T-helper 1 cell treated with Interleukin-12 subunit alpha and Interleukin-12 subunit beta and Interleukin-4 antibody, amounts not matched to agents 30 μg/mL and 1 μg/mL, for 36 hours (primary cell): Measurements from ENCODE around the gene ZBTB12.
A peak's percentile ranks its signal among the peaks of the same experiment; 100 is the strongest.

ENCODE experiments used
- H3K27ac Mint-ChIP-seq: one replicate; pipeline ENCODE4 v1.8.0; 2021; ENCODE audit warnings: mild to moderate bottlenecking, mixed read lengths
- H3K27me3 Mint-ChIP-seq: one replicate; pipeline ENCODE4 v1.8.0; 2021; ENCODE audit warnings: low read depth, mixed read lengths
- H3K36me3 Mint-ChIP-seq: one replicate; pipeline ENCODE4 v1.8.0; 2021; ENCODE audit warnings: low read depth, mixed read lengths
- H3K4me1 Mint-ChIP-seq: one replicate; pipeline ENCODE4 v1.8.0; 2021; ENCODE audit warnings: low read depth, mixed read lengths
- H3K4me3 Mint-ChIP-seq: one replicate; pipeline ENCODE4 v1.8.0; 2021; ENCODE audit warnings: mild to moderate bottlenecking, moderate library complexity, mixed read lengths
- H3K9me3 Mint-ChIP-seq: one replicate; pipeline ENCODE4 v1.8.0; 2021; ENCODE audit warnings: mixed read lengths

ZBTB12 gene

GRCh38 chr6:31901953-31902643, at the start of gene ZBTB12:
ZBTB12 (minus strand) TSS chr6:31902086; CDS start chr6:31901305, 781 bp downstream.
- H3K27me3 Mint-ChIP-seq = peaks cover 14% of the 10 kb centered on the region

GRCh38 chr6:31949926-31950548, 48.2 kb upstream of the ZBTB12 start:
- Mint-ChIP-seq H3K27ac (no peak overlapping the region), H3K4me1 (peaks cover 7% of the 10 kb centered on the region)

More at GRCh38 chr6:31901953-31902643, at the start of gene ZBTB12:
- peak within 1 kb of the TSS; percentile 81 for H3K27ac Mint-ChIP-seq
- no peaks in the 10 kb centered on the region for H3K9me3 Mint-ChIP-seq
- H3K4me3 Mint-ChIP-seq = peak within 1 kb of the TSS; percentile 86
- H3K4me1 Mint-ChIP-seq = peaks cover 25% of the 10 kb centered on the region
- peaks cover 2% of the 10 kb centered on the region for H3K36me3 Mint-ChIP-seq

GRCh38 chr6:31948753-31949413, 47.0 kb upstream of the ZBTB12 start:
- Mint-ChIP-seq H3K36me3 (peaks cover 18% of the 10 kb centered on the region), H3K27ac (no peak overlapping the region), H3K4me1 (peaks cover 7% of the 10 kb centered on the region), H3K4me3 (no peak overlapping the region), H3K9me3 (no peaks in the 10 kb centered on the region), H3K27me3 (no peaks in the 10 kb centered on the region)

More at GRCh38 chr6:31949926-31950548, 48.2 kb upstream of the ZBTB12 start:
- Mint-ChIP-seq H3K36me3 (peaks cover 28% of the 10 kb centered on the region), H3K4me3 (no peak overlapping the region), H3K27me3 (no peaks in the 10 kb centered on the region), H3K9me3 (no peaks in the 10 kb centered on the region)

- H3K4me1 Mint-ChIP-seq = peaks cover 7% of the 10 kb centered on the region
- H3K9me3 Mint-ChIP-seq = no peaks in the 10 kb centered on the region
- H3K4me3 Mint-ChIP-seq = no peak overlapping the region
- H3K27ac Mint-ChIP-seq = no peak overlapping the region
- no peaks in the 10 kb centered on the region for H3K27me3 Mint-ChIP-seq
- peaks cover 12% of the 10 kb centered on the region for H3K36me3 Mint-ChIP-seq
These were observed 46.4 kb upstream of the ZBTB12 start for GRCh38 chr6:31948306-31948705.

- Mint-ChIP-seq H3K4me3 (no peak overlapping the region), H3K36me3 (peaks cover 8% of the 10 kb centered on the region), H3K27me3 (no peaks in the 10 kb centered on the region), H3K27ac (no peak overlapping the region), H3K9me3 (no peaks in the 10 kb centered on the region), H3K4me1 (peaks cover 7% of the 10 kb centered on the region)
These were observed 46.0 kb upstream of the ZBTB12 start for GRCh38 chr6:31947864-31948263.

GRCh38 chr6:31947070-31947675, 45.3 kb upstream of the ZBTB12 start:
- H3K9me3 Mint-ChIP-seq = no peaks in the 10 kb centered on the region
- H3K36me3 Mint-ChIP-seq = peaks cover 5% of the 10 kb centered on the region
- no peaks in the 10 kb centered on the region for H3K27me3 Mint-ChIP-seq
- H3K4me3 Mint-ChIP-seq = no peak overlapping the region
- H3K4me1 Mint-ChIP-seq = peaks cover 7% of the 10 kb centered on the region
- H3K27ac Mint-ChIP-seq = no peak overlapping the region

GRCh38 chr6:31946370-31946885, 44.5 kb upstream of the ZBTB12 start:
- H3K4me1 Mint-ChIP-seq = peaks cover 7% of the 10 kb centered on the region
- peaks cover 5% of the 10 kb centered on the region for H3K36me3 Mint-ChIP-seq
- H3K4me3 Mint-ChIP-seq = no peak overlapping the region
- H3K27me3 Mint-ChIP-seq = no peaks in the 10 kb centered on the region
- no peaks in the 10 kb centered on the region for H3K9me3 Mint-ChIP-seq
- H3K27ac Mint-ChIP-seq = no peak overlapping the region

- Mint-ChIP-seq H3K27ac (no peak within 1 kb of the TSS), H3K4me3 (no peak within 1 kb of the TSS), H3K27me3 (no peaks in the 10 kb centered on the region), H3K9me3 (no peaks in the 10 kb centered on the region), H3K36me3 (peaks cover 2% of the 10 kb centered on the region), H3K4me1 (peaks cover 7% of the 10 kb centered on the region)
These were observed 43.9 kb upstream of the ZBTB12 start, which contains the start of gene CFB for GRCh38 chr6:31945507-31946369. CFB (plus strand) TSS chr6:31946095; CDS start chr6:31946222, 127 bp downstream.

GRCh38 chr6:31945154-31945506, 43.2 kb upstream of the ZBTB12 start:
- Mint-ChIP-seq H3K4me3 (no peak overlapping the region), H3K9me3 (no peaks in the 10 kb centered on the region), H3K27ac (no peak overlapping the region), H3K4me1 (peaks cover 7% of the 10 kb centered on the region), H3K27me3 (no peaks in the 10 kb centered on the region), H3K36me3 (peaks cover under 1% of the 10 kb centered on the region)

- no peak overlapping the region for H3K4me3 Mint-ChIP-seq
- peaks cover 7% of the 10 kb centered on the region for H3K4me1 Mint-ChIP-seq
- H3K36me3 Mint-ChIP-seq = no peaks in the 10 kb centered on the region
- H3K27me3 Mint-ChIP-seq = no peaks in the 10 kb centered on the region
- no peak overlapping the region for H3K27ac Mint-ChIP-seq
- H3K9me3 Mint-ChIP-seq = no peaks in the 10 kb centered on the region
These were observed 41.9 kb upstream of the ZBTB12 start for GRCh38 chr6:31943742-31944141.

- Mint-ChIP-seq H3K27ac (no peak overlapping the region), H3K4me1 (peaks cover under 1% of the 10 kb centered on the region), H3K4me3 (no peak overlapping the region), H3K36me3 (no peaks in the 10 kb centered on the region), H3K9me3 (no peaks in the 10 kb centered on the region), H3K27me3 (peaks cover 3% of the 10 kb centered on the region)
These were observed 38.4 kb upstream of the ZBTB12 start for GRCh38 chr6:31940256-31940664.

GRCh38 chr6:31935823-31936222, 33.9 kb upstream of the ZBTB12 start:
- Mint-ChIP-seq H3K27ac (no peak overlapping the region), H3K27me3 (peaks cover 3% of the 10 kb centered on the region), H3K4me1 (no peaks in the 10 kb centered on the region), H3K36me3 (no peaks in the 10 kb centered on the region), H3K9me3 (no peaks in the 10 kb centered on the region), H3K4me3 (no peak overlapping the region)

- Mint-ChIP-seq H3K36me3 (no peaks in the 10 kb centered on the region), H3K27me3 (peaks cover 3% of the 10 kb centered on the region), H3K9me3 (no peaks in the 10 kb centered on the region), H3K4me3 (no peak overlapping the region), H3K4me1 (no peaks in the 10 kb centered on the region), H3K27ac (no peak overlapping the region)
These were observed 33.1 kb upstream of the ZBTB12 start for GRCh38 chr6:31935021-31935420.

- H3K27me3 Mint-ChIP-seq = peaks cover 3% of the 10 kb centered on the region
- no peaks in the 10 kb centered on the region for H3K4me1 Mint-ChIP-seq
- no peak overlapping the region for H3K4me3 Mint-ChIP-seq
- no peaks in the 10 kb centered on the region for H3K9me3 Mint-ChIP-seq
- H3K36me3 Mint-ChIP-seq = no peaks in the 10 kb centered on the region
- no peak overlapping the region for H3K27ac Mint-ChIP-seq
These were observed 31.7 kb upstream of the ZBTB12 start for GRCh38 chr6:31933537-31933936.
